ENCODE data around the gene CRYBB1.

The CRYBB1 gene

DNA sequence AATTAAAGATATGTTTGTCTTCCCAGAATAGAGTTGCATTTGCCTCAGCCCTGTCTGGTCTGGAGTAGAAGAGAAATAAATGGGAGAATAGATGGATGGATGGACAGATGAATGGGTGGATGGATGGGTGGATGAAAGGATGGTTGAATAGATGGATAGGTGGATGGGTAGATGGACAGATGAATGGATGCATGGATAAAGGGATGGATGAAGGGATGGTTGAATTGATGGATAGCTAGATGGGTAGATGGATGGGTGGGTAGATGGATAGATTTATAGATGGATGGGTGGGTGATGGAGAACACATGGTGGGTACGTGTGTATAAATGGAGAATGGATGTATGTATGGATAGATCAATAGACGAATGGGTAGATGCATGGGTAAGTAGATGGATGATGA is 8.5 kb downstream of the CRYBB1 start:
- no peaks in the 10 kb centered on the region for H3K4me1 ChIP-seq (ENCODE audit: control insufficient read depth, insufficient read depth, low read length)
- 95 to 97% methylated on average over 2 of the region's 2 CpGs for WGBS, 2 experiments
- peaks cover 13% of the 10 kb centered on the region for H3K27me3 ChIP-seq (ENCODE audit: control insufficient read depth, insufficient read depth, low read length, poor library complexity, severe bottlenecking)
- no peak overlapping the region for H3K4me3 ChIP-seq (ENCODE audit: insufficient read depth, low read depth, low read length)
- H3K36me3 ChIP-seq (ENCODE audit: control insufficient read depth, insufficient read depth, low read length): no peaks in the 10 kb centered on the region
- H3K9me3 ChIP-seq (ENCODE audit: control insufficient read depth, low read length): no peaks in the 10 kb centered on the region
- H3K27ac ChIP-seq (ENCODE audit: insufficient read depth, low read depth, low read length, poor library complexity, severe bottlenecking): no peak overlapping the region

DNA sequence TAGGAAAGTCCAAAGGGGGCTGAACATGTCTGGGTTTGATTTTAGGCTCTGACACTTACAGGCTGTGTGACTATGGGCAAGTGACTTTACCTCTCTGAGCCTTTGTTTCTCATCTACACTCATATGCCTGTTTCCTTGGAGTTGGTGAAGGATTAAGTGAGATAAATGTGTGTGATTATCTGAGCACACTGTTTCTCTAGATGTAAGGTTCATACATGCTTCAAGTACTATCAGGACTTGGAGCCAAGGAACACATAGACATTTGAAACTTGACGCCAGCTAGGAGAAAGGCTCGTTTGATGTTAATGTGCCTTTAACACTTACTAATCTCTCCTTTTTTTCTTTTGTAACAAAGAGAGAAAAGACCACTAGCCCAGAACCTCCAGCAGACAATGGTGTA is 9.7 kb downstream of the CRYBB1 start:
- H3K27me3 ChIP-seq (ENCODE audit: control insufficient read depth, insufficient read depth, low read length, poor library complexity, severe bottlenecking): peaks cover 6% of the 10 kb centered on the region
- no peaks in the 10 kb centered on the region for H3K36me3 ChIP-seq (ENCODE audit: control insufficient read depth, insufficient read depth, low read length)
- no peak overlapping the region for H3K4me3 ChIP-seq (ENCODE audit: insufficient read depth, low read depth, low read length)
- H3K4me1 ChIP-seq (ENCODE audit: control insufficient read depth, insufficient read depth, low read length): no peaks in the 10 kb centered on the region
- no peak overlapping the region for H3K27ac ChIP-seq (ENCODE audit: insufficient read depth, low read depth, low read length, poor library complexity, severe bottlenecking)
- 33 to 34% methylated on average over 2 of the region's 2 CpGs for WGBS, 2 experiments
- no peaks in the 10 kb centered on the region for H3K9me3 ChIP-seq (ENCODE audit: control insufficient read depth, low read length)

DNA sequence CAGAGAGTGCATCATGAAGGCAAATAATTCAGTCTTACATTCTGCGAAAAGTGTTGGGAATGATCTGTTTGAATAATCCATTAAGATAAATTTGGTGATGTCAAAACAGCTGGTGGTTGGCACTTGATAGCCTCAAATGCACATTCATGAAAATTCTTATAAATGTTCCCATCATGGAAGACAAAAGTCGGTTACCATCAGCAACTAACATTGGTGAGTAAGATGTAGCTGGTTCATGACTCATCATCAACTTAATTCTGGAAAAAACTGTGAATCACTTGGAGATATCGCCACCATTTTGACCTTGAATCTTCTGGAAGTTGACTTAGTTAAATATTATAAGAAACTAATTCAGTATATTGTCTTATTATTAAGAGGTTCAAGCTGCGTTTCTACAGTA is 11.2 kb downstream of the CRYBB1 start:
- Histone ChIP-seq H3K4me3 (ENCODE audit: insufficient read depth, low read depth, low read length) (no peak overlapping the region), H3K9me3 (ENCODE audit: control insufficient read depth, low read length) (no peaks in the 10 kb centered on the region), H3K36me3 (ENCODE audit: control insufficient read depth, insufficient read depth, low read length) (no peaks in the 10 kb centered on the region), H3K4me1 (ENCODE audit: control insufficient read depth, insufficient read depth, low read length) (no peaks in the 10 kb centered on the region), H3K27ac (ENCODE audit: insufficient read depth, low read depth, low read length, poor library complexity, severe bottlenecking) (no peak overlapping the region), H3K27me3 (ENCODE audit: control insufficient read depth, insufficient read depth, low read length, poor library complexity, severe bottlenecking) (no peaks in the 10 kb centered on the region)
- WGBS, 2 experiments: 94 to 100% methylated on average over 4 of the region's 4 CpGs

- Histone ChIP-seq H3K27ac (ENCODE audit: insufficient read depth, low read depth, low read length, poor library complexity, severe bottlenecking) (no peak overlapping the region), H3K36me3 (ENCODE audit: control insufficient read depth, insufficient read depth, low read length) (no peaks in the 10 kb centered on the region), H3K9me3 (ENCODE audit: control insufficient read depth, low read length) (no peaks in the 10 kb centered on the region), H3K4me3 (ENCODE audit: insufficient read depth, low read depth, low read length) (no peak overlapping the region), H3K4me1 (ENCODE audit: control insufficient read depth, insufficient read depth, low read length) (no peaks in the 10 kb centered on the region), H3K27me3 (ENCODE audit: control insufficient read depth, insufficient read depth, low read length, poor library complexity, severe bottlenecking) (no peaks in the 10 kb centered on the region)
- 70 to 71% methylated on average over 1 of the region's 1 CpG for WGBS, 2 experiments
Observed at GRCh38 chr22:26604368-26604767, 13.5 kb downstream of the CRYBB1 start.

GRCh38 chr22:26602127-26602526 is 15.7 kb downstream of the CRYBB1 start:
- Histone ChIP-seq H3K4me3 (ENCODE audit: insufficient read depth, low read depth, low read length) (no peak overlapping the region), H3K36me3 (ENCODE audit: control insufficient read depth, insufficient read depth, low read length) (no peaks in the 10 kb centered on the region), H3K4me1 (ENCODE audit: control insufficient read depth, insufficient read depth, low read length) (no peaks in the 10 kb centered on the region), H3K27me3 (ENCODE audit: control insufficient read depth, insufficient read depth, low read length, poor library complexity, severe bottlenecking) (no peaks in the 10 kb centered on the region), H3K9me3 (ENCODE audit: control insufficient read depth, low read length) (no peaks in the 10 kb centered on the region), H3K27ac (ENCODE audit: insufficient read depth, low read depth, low read length, poor library complexity, severe bottlenecking) (no peak overlapping the region)
- whole genome bisulfite sequencing, 2 experiments: 94 to 95% methylated on average over 4 of the region's 4 CpGs

GRCh38 chr22:26601726-26602125 is 16.1 kb downstream of the CRYBB1 start:
- WGBS, 2 experiments: 94 to 95% methylated on average over 12 of the region's 12 CpGs
- Histone ChIP-seq H3K4me1 (ENCODE audit: control insufficient read depth, insufficient read depth, low read length) (no peaks in the 10 kb centered on the region), H3K4me3 (ENCODE audit: insufficient read depth, low read depth, low read length) (no peak overlapping the region), H3K9me3 (ENCODE audit: control insufficient read depth, low read length) (no peaks in the 10 kb centered on the region), H3K27ac (ENCODE audit: insufficient read depth, low read depth, low read length, poor library complexity, severe bottlenecking) (no peak overlapping the region), H3K27me3 (ENCODE audit: control insufficient read depth, insufficient read depth, low read length, poor library complexity, severe bottlenecking) (no peaks in the 10 kb centered on the region), H3K36me3 (ENCODE audit: control insufficient read depth, insufficient read depth, low read length) (no peaks in the 10 kb centered on the region)

DNA sequence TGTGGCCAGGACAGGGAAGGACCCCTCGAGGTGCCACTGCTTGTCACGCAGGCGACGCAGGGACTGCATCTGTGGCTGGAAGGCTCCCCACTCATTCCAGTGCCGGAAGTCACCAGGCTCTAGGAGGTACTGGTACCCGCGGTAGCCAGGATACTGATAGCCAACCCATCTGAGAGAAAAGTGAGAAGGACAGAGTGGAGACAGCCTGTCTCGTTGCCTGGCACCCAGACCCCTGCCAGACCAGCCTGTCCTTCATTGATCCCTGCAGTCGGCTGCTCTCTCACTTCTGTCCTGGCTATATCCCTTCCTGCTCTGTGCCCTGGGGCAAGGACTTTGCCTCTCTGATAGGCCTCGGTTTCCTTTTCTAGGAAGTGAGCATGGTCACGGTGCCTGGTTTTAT is 18.3 kb downstream of the CRYBB1 start:
- Histone ChIP-seq H3K4me3 (ENCODE audit: insufficient read depth, low read depth, low read length) (no peak overlapping the region), H3K4me1 (ENCODE audit: control insufficient read depth, insufficient read depth, low read length) (no peaks in the 10 kb centered on the region), H3K9me3 (ENCODE audit: control insufficient read depth, low read length) (no peaks in the 10 kb centered on the region), H3K27me3 (ENCODE audit: control insufficient read depth, insufficient read depth, low read length, poor library complexity, severe bottlenecking) (no peaks in the 10 kb centered on the region), H3K27ac (ENCODE audit: insufficient read depth, low read depth, low read length, poor library complexity, severe bottlenecking) (no peak overlapping the region), H3K36me3 (ENCODE audit: control insufficient read depth, insufficient read depth, low read length) (no peaks in the 10 kb centered on the region)
- WGBS, 2 experiments: 90 to 91% methylated on average over 11 of the region's 11 CpGs

GRCh38 chr22:26597480-26597879 is 20.3 kb downstream of the CRYBB1 start:
- no peaks in the 10 kb centered on the region for H3K9me3 ChIP-seq (ENCODE audit: control insufficient read depth, low read length)
- H3K36me3 ChIP-seq (ENCODE audit: control insufficient read depth, insufficient read depth, low read length): no peaks in the 10 kb centered on the region
- H3K27me3 ChIP-seq (ENCODE audit: control insufficient read depth, insufficient read depth, low read length, poor library complexity, severe bottlenecking): no peaks in the 10 kb centered on the region
- no peak overlapping the region for H3K27ac ChIP-seq (ENCODE audit: insufficient read depth, low read depth, low read length, poor library complexity, severe bottlenecking)
- H3K4me3 ChIP-seq (ENCODE audit: insufficient read depth, low read depth, low read length): no peak overlapping the region
- no peaks in the 10 kb centered on the region for H3K4me1 ChIP-seq (ENCODE audit: control insufficient read depth, insufficient read depth, low read length)
- whole genome bisulfite sequencing, 2 experiments: 93 to 97% methylated on average over 4 of the region's 4 CpGs

GRCh38 chr22:26597026-26597425 is 20.8 kb downstream of the CRYBB1 start:
- Histone ChIP-seq H3K27ac (ENCODE audit: insufficient read depth, low read depth, low read length, poor library complexity, severe bottlenecking) (no peak overlapping the region), H3K27me3 (ENCODE audit: control insufficient read depth, insufficient read depth, low read length, poor library complexity, severe bottlenecking) (no peaks in the 10 kb centered on the region), H3K4me1 (ENCODE audit: control insufficient read depth, insufficient read depth, low read length) (no peaks in the 10 kb centered on the region), H3K9me3 (ENCODE audit: control insufficient read depth, low read length) (no peaks in the 10 kb centered on the region), H3K36me3 (ENCODE audit: control insufficient read depth, insufficient read depth, low read length) (no peaks in the 10 kb centered on the region), H3K4me3 (ENCODE audit: insufficient read depth, low read depth, low read length) (no peak overlapping the region)
- WGBS, 2 experiments: 91 to 92% methylated on average over 4 of the region's 4 CpGs

GRCh38 chr22:26593763-26594162 is 24.1 kb downstream of the CRYBB1 start:
- Histone ChIP-seq H3K36me3 (ENCODE audit: control insufficient read depth, insufficient read depth, low read length) (no peaks in the 10 kb centered on the region), H3K9me3 (ENCODE audit: control insufficient read depth, low read length) (no peaks in the 10 kb centered on the region), H3K27me3 (ENCODE audit: control insufficient read depth, insufficient read depth, low read length, poor library complexity, severe bottlenecking) (peaks cover 7% of the 10 kb centered on the region), H3K27ac (ENCODE audit: insufficient read depth, low read depth, low read length, poor library complexity, severe bottlenecking) (no peak overlapping the region), H3K4me3 (ENCODE audit: insufficient read depth, low read depth, low read length) (no peak overlapping the region), H3K4me1 (ENCODE audit: control insufficient read depth, insufficient read depth, low read length) (no peaks in the 10 kb centered on the region)
- 58 to 78% methylated on average over 1 of the region's 1 CpG for WGBS, 2 experiments

DNA sequence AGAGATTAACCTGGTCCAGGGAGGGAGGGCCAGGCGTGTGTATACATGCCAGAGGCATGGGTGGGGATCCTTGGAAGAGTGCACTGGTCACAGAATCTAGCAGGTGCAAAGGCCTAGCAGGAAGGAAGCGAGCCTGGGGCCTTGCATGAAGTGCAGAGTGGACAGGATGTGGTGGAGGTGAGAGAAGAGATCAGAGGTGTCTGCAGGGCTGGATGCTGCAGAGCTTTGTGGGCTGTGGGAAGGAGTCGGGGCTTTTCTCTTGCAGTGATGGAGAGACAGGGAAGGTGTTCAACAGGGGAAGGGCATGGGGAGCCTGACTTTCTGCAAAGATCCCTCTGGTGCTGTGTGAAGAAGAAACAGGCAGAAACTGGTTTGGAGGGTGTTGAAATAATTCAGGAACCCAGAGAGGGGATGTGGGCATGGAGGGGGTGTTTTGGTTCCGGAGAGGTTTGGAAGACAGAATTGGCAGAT is 25.4 kb downstream of the CRYBB1 start:
- no peak overlapping the region for H3K4me3 ChIP-seq (ENCODE audit: insufficient read depth, low read depth, low read length)
- WGBS, 2 experiments: 88 to 91% methylated on average over 4 of the region's 4 CpGs
- no peaks in the 10 kb centered on the region for H3K9me3 ChIP-seq (ENCODE audit: control insufficient read depth, low read length)
- H3K36me3 ChIP-seq (ENCODE audit: control insufficient read depth, insufficient read depth, low read length): no peaks in the 10 kb centered on the region
- H3K27ac ChIP-seq (ENCODE audit: insufficient read depth, low read depth, low read length, poor library complexity, severe bottlenecking): no peak overlapping the region
- H3K4me1 ChIP-seq (ENCODE audit: control insufficient read depth, insufficient read depth, low read length): no peaks in the 10 kb centered on the region
- peaks cover 7% of the 10 kb centered on the region for H3K27me3 ChIP-seq (ENCODE audit: control insufficient read depth, insufficient read depth, low read length, poor library complexity, severe bottlenecking)

Data from ectodermal cell (in vitro differentiated cells).